H9 (cell line): Measurements from ENCODE around the gene GNMT. TPM values are rescaled to one million over a fixed set of nuclear protein-coding genes. Genes with fewer than 3 reads are reported as not detected.

Experiments
- DNase-seq: peaks from one replicate; pipeline ENCODE4 v3.0.0-alpha.2; 2017
- H2AFZ ChIP-seq: one replicate; pipeline ENCODE4 v1.6.1; 2013; ENCODE audit warnings: mild to moderate bottlenecking, low read length, control low read depth, moderate library complexity
- H2AK5ac ChIP-seq: 2 replicates; pipeline ENCODE4 v1.6.1; 2013; ENCODE audit warnings: low read length, control low read depth, mixed read lengths; ENCODE audit not compliant: insufficient read length
- H2BK120ac ChIP-seq: one replicate; pipeline ENCODE4 v1.6.1; 2013; ENCODE audit warnings: low read depth, mild to moderate bottlenecking, low read length, control low read depth, inconsistent platforms; ENCODE audit not compliant: poor library complexity, severe bottlenecking
- H2BK12ac ChIP-seq: 2 replicates; pipeline ENCODE4 v1.6.1; 2013; ENCODE audit warnings: low read length, control low read depth, mixed read lengths, low read depth; ENCODE audit not compliant: insufficient read length
- H2BK15ac ChIP-seq: 2 replicates; pipeline ENCODE4 v1.6.1; 2013; ENCODE audit warnings: low read depth, low read length, control low read depth
- H2BK20ac ChIP-seq: one replicate; pipeline ENCODE4 v1.6.1; 2013; ENCODE audit warnings: low read depth, mild to moderate bottlenecking, low read length, control low read depth, inconsistent platforms; ENCODE audit not compliant: poor library complexity, severe bottlenecking
- H2BK5ac ChIP-seq: 2 replicates; pipeline ENCODE4 v1.6.1; 2013; ENCODE audit warnings: low read length, control low read depth, mixed read lengths; ENCODE audit not compliant: insufficient read length
- H3K14ac ChIP-seq: 2 replicates; pipeline ENCODE4 v1.6.1; 2013; ENCODE audit warnings: low read length, control low read depth; ENCODE audit not compliant: insufficient read depth
- H3K18ac ChIP-seq: 2 replicates; pipeline ENCODE4 v1.6.1; 2013; ENCODE audit warnings: low read depth, mild to moderate bottlenecking, mixed read lengths, low read length, control low read depth; ENCODE audit not compliant: insufficient read length
- H3K23ac ChIP-seq: 2 replicates; pipeline ENCODE4 v1.6.1; 2013; ENCODE audit warnings: low read length, control low read depth, mixed read lengths, low read depth; ENCODE audit not compliant: insufficient read length
- H3K23me2 ChIP-seq: 2 replicates; pipeline ENCODE4 v1.6.1; 2013; ENCODE audit warnings: low read depth, mild to moderate bottlenecking, mixed read lengths, low read length, control low read depth; ENCODE audit not compliant: insufficient read length, poor library complexity, severe bottlenecking
- H3K27ac ChIP-seq: 2 replicates; pipeline ENCODE4 v1.5.1; 2013; ENCODE audit warnings: low read length, control low read depth, mixed read lengths, low read depth; ENCODE audit not compliant: insufficient read length
- H3K27me3 ChIP-seq: 2 replicates; pipeline ENCODE4 v1.6.1; 2013; ENCODE audit warnings: low read length, control low read depth, inconsistent platforms; ENCODE audit not compliant: insufficient read depth
- H3K4ac ChIP-seq: 2 replicates; pipeline ENCODE4 v1.6.1; 2013; ENCODE audit warnings: low read depth, mild to moderate bottlenecking, control low read depth, inconsistent platforms, low read length, moderate library complexity
- H3K4me1 ChIP-seq: 2 replicates; pipeline ENCODE4 v1.6.1; 2013; ENCODE audit warnings: low read length, control low read depth, inconsistent platforms; ENCODE audit not compliant: insufficient read depth
- H3K4me2 ChIP-seq: 2 replicates; pipeline ENCODE4 v1.6.1; 2013; ENCODE audit warnings: low read length, control low read depth, mixed read lengths; ENCODE audit not compliant: insufficient read length, insufficient read depth
- H3K56ac ChIP-seq: 2 replicates; pipeline ENCODE4 v1.6.1; 2013; ENCODE audit warnings: low read depth, mild to moderate bottlenecking, mixed read lengths, low read length, control low read depth; ENCODE audit not compliant: insufficient read length
- H3K79me1 ChIP-seq: 2 replicates; pipeline ENCODE4 v1.6.1; 2013; ENCODE audit warnings: low read depth, mild to moderate bottlenecking, moderate library complexity, low read length, control low read depth, inconsistent platforms; ENCODE audit not compliant: insufficient read depth, poor library complexity, severe bottlenecking
- H3K79me2 ChIP-seq: 2 replicates; pipeline ENCODE4 v1.6.1; 2013; ENCODE audit warnings: low read length, control low read depth, inconsistent platforms; ENCODE audit not compliant: insufficient read depth
- H3K9ac ChIP-seq: 2 replicates; pipeline ENCODE4 v1.6.1; 2013; ENCODE audit warnings: low read length, control low read depth, mixed read lengths; ENCODE audit not compliant: insufficient read length; ENCODE audit errors: extremely low read depth
- H3K9me3 ChIP-seq: one replicate; pipeline ENCODE4 v1.6.1; 2013; ENCODE audit warnings: low read depth, low read length, inconsistent platforms; ENCODE audit not compliant: control insufficient read depth
- H3T11ph ChIP-seq: one replicate; pipeline ENCODE4 v1.6.1; 2013; ENCODE audit warnings: mild to moderate bottlenecking, low read length, control low read depth, inconsistent platforms
- H4K20me1 ChIP-seq: one replicate; pipeline ENCODE4 v1.6.1; 2013; ENCODE audit not compliant: control insufficient read depth, insufficient read length, insufficient read depth
- H4K5ac ChIP-seq: 2 replicates; pipeline ENCODE4 v1.6.1; 2013; ENCODE audit warnings: low read depth, mild to moderate bottlenecking, mixed read lengths, low read length, control low read depth; ENCODE audit not compliant: insufficient read length
- H4K8ac ChIP-seq: replicated peaks from 2 replicates; pipeline ENCODE4 v1.6.1; 2013; ENCODE audit warnings: low read length, control low read depth, mixed read lengths, low read depth; ENCODE audit not compliant: insufficient read length
- H4K91ac ChIP-seq: 2 replicates; pipeline ENCODE4 v1.6.1; 2013; ENCODE audit warnings: low read depth, mild to moderate bottlenecking, moderate library complexity, mixed read lengths, low read length, control low read depth; ENCODE audit not compliant: insufficient read length
- H3K27ac Mint-ChIP-seq, 3 experiments: 2 replicates in 2 of 3; 3 replicates in 1 of 3; pipeline ENCODE4 v1.8.0; 2020 to 2021; ENCODE audit warnings: mixed read lengths in 3 of 3, mild to moderate bottlenecking in 1 of 3, moderate library complexity in 1 of 3
- H3K27me3 Mint-ChIP-seq: 2 replicates; pipeline ENCODE4 v1.8.0; 2021; ENCODE audit warnings: low read depth, mild to moderate bottlenecking, moderate library complexity, mixed read lengths
- H3K36me3 Mint-ChIP-seq, 3 experiments: 2 replicates in 2 of 3; 3 replicates in 1 of 3; pipeline ENCODE4 v1.8.0; 2020 to 2021; ENCODE audit warnings: low read depth in 3 of 3, mixed read lengths in 3 of 3; ENCODE audit not compliant: insufficient read depth in 1 of 3
- H3K4me1 Mint-ChIP-seq, 2 experiments: 2 replicates each; pipeline ENCODE4 v1.8.0; 2020; ENCODE audit warnings: mixed read lengths in 2 of 2
- H3K4me3 Mint-ChIP-seq, 2 experiments: 2 replicates in 1 of 2; 3 replicates in 1 of 2; pipeline ENCODE4 v1.8.0; 2020 to 2021; ENCODE audit warnings: mild to moderate bottlenecking in 2 of 2, mixed read lengths in 2 of 2, moderate library complexity in 1 of 2
- H3K9me3 Mint-ChIP-seq, 2 experiments: 2 replicates in 1 of 2; 3 replicates in 1 of 2; pipeline ENCODE4 v1.8.0; 2020; ENCODE audit warnings: mild to moderate bottlenecking in 2 of 2, mixed read lengths in 2 of 2, moderate library complexity in 1 of 2
- WGBS: extraction: QIAGEN DNeasy Blood & Tissue Kit; methylation state at CpG from one replicate; pipeline ENCODE4 v1.1.7; 2013; ENCODE audit warnings: missing lambda C conversion rate, low lambda C conversion rate, mixed read lengths; ENCODE audit not compliant: insufficient read length; ENCODE audit errors: extremely low coverage; 5-methylcytosine and 5-hydroxymethylcytosine counted together
- total RNA-seq: library from RNA; stranded (reverse); gene quantifications from 2 replicates; pipeline ENCODE4 v1.2.1, GENCODE V29; 2021
- TF ChIP-seq, protein P1 (sequence below): fragments of 200-600 bp; sonication (generic); conservative IDR thresholded peaks from 3 replicates; pipeline ENCODE4 v1.8.0; 2021; ENCODE audit warnings: antibody characterized with exemption, mild to moderate bottlenecking

GNMT gene
- total RNA-seq, 1 experiment from 2014 or later, result 1.1 TPM

DNA sequence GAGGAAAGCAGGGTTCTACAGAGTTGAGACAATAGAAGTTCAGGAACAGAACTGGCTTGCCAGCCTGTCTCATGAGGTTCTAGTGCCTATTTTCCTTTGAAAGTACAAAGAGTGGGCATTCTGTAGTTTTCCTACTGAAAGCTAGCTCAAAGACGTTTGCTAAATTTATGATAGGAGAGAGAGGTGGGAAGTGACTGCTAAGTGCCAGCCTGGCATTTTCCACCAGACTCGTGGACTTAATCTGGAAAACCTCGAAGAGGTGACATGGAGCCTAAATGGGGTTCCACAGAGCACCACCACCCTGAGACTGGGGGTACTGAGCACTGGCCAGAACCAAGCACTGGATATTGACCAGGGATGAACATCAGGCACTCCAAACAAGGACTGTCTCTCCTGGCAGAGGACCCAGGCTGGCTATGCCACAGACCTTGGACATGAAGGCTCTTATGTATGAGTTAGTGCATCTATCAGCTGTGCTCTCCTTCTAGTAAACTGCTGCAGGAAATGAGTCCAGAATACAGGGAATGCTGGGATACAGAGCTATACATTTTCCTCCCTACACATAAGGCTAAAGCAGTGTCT lies 11.3 kb downstream of the GNMT start:
- Histone ChIP-seq H3K4me1 (no peaks in the 10 kb centered on the region), H3K14ac (no peak overlapping the region), H3K9ac (no peak overlapping the region), H2BK20ac (no peak overlapping the region), H3K79me2 (no peaks in the 10 kb centered on the region), H2AFZ (no peak overlapping the region), H3K4me2 (no peak overlapping the region), H4K91ac (no peak overlapping the region), H3T11ph (no peak overlapping the region), H4K20me1 (no peaks in the 10 kb centered on the region), H3K79me1 (no peaks in the 10 kb centered on the region), H2BK5ac (no peak overlapping the region), H2BK12ac (no peak overlapping the region), H4K8ac (no peak overlapping the region), H3K27ac (no peak overlapping the region), H4K5ac (no peak overlapping the region), H3K4ac (no peak overlapping the region), H3K27me3 (no peaks in the 10 kb centered on the region), H3K23ac (no peak overlapping the region), H3K18ac (no peak overlapping the region), H2BK15ac (no peak overlapping the region), H3K56ac (no peak overlapping the region), H2AK5ac (no peak overlapping the region), H3K9me3 (no peaks in the 10 kb centered on the region), H2BK120ac (no peak overlapping the region), H3K23me2 (no peaks in the 10 kb centered on the region)
- WGBS, result no CpG with 5 or more reads among the region's 3 CpGs
- peaks cover 0 to under 1% of the 10 kb centered on the region in 2 experiments; a peak in 2 of 4 replicates for H3K4me1 Mint-ChIP-seq
- H3K27me3 Mint-ChIP-seq, result no peaks in the 10 kb centered on the region
- no peak overlapping the region for H3K4me3 Mint-ChIP-seq
- H3K36me3 Mint-ChIP-seq, result peaks cover 3 to 18% (median 13%) of the 10 kb centered on the region in 3 experiments; a peak in 5 of 7 replicates
- no peaks in the 10 kb centered on the region for H3K9me3 Mint-ChIP-seq
- TF ChIP-seq, protein P1, sequence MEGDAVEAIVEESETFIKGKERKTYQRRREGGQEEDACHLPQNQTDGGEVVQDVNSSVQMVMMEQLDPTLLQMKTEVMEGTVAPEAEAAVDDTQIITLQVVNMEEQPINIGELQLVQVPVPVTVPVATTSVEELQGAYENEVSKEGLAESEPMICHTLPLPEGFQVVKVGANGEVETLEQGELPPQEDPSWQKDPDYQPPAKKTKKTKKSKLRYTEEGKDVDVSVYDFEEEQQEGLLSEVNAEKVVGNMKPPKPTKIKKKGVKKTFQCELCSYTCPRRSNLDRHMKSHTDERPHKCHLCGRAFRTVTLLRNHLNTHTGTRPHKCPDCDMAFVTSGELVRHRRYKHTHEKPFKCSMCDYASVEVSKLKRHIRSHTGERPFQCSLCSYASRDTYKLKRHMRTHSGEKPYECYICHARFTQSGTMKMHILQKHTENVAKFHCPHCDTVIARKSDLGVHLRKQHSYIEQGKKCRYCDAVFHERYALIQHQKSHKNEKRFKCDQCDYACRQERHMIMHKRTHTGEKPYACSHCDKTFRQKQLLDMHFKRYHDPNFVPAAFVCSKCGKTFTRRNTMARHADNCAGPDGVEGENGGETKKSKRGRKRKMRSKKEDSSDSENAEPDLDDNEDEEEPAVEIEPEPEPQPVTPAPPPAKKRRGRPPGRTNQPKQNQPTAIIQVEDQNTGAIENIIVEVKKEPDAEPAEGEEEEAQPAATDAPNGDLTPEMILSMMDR, result no peak
- no peak for DNase-seq
- H3K27ac Mint-ChIP-seq, result no peak overlapping the region
